Bronchial epithelial cell (primary cell): ENCODE measurements around the gene ATG16L2. TPM values are rescaled to one million over a fixed set of nuclear protein-coding genes. Genes with fewer than 3 reads are reported as not detected.
A peak's percentile ranks its signal among the peaks of the same experiment; 100 is the strongest.

Experiments
- DNase-seq: peaks from one replicate; pipeline ENCODE4 v3.0.0-alpha.2; 2010; ENCODE audit warnings: low read depth
- FAIRE-seq: peaks from 2 replicates; lab custom pipeline; 2011; peaks lifted over from hg19 to GRCh38; lab: Jason Lieb, UNC
- H3K27me3 ChIP-seq: 2 replicates; pipeline ENCODE4 v1.5.1; 2011; ENCODE audit warnings: low read length; ENCODE audit not compliant: control insufficient read depth, insufficient read depth
- H3K36me3 ChIP-seq: 2 replicates; pipeline ENCODE4 v1.5.1; 2011; ENCODE audit warnings: low read length; ENCODE audit not compliant: control insufficient read depth, insufficient read depth
- H3K4me3 ChIP-seq: 2 replicates; pipeline ENCODE4 v1.5.1; 2011; ENCODE audit warnings: mild to moderate bottlenecking, low read depth, low read length, control low read depth
- total RNA-seq: library from RNA; depleted of rRNA; stranded (reverse); fragments of >200 nt; gene quantifications from 2 replicates; pipeline ENCODE4 v1.2.1, GENCODE V29; 2014
- TF ChIP-seq, protein P1 (sequence below): IDR thresholded peaks from 2 replicates; pipeline ENCODE4 v1.5.1; 2011; ENCODE audit warnings: mild to moderate bottlenecking, moderate library complexity, low read length, control low read depth, inconsistent platforms; ENCODE audit not compliant: insufficient read depth, severe bottlenecking

The ATG16L2 gene
- total RNA-seq, 1 donor from 2014 or later: 5.3 TPM

DNA sequence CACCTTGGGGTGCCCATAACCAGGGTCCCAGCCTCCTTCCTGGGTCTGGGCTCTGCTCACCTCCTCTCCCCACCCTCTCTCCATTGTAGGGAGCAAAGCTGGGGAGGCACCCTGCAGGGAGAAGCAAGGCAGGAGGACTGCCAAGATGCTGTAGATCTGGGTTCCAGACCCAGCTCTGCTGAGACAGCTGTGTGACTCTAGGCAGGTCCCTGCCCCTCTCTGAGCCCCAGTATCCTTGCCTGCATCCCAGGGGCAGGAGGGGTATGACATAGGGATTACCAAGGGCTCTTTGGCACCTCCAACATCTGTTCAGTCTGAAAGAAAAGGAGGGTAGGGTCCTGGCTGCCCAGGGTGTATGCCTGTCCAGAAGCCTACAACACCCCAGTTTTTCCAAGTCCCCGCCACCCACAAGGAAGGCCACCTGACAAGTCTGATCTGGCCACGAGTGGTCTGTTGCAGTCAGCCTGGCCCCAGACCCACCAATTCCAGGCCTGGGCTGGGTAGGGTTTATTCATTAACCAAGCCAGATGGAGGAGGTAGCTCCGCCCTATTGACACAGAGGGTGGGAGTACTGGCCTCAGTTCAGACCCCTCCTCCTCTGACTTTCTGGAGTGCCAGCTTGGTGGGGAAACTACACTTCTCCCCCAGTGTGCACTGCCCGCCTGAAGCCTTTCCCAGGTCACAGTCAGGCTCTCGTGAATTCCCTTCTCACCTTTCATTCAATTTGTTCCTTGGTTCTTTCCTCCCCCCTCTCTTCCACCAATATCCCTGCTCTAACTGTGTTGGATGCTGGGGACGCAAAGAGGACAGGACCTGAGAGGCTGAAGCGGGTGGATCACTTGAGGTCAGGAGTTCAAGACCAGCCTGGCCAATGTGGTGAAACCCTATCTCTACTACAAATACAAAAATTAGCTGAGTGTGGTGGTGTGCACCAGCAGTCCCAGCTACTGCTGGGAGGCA lies 35.4 kb upstream of the ATG16L2 start:
- H3K4me3 ChIP-seq: no peak overlapping the region
- DNase-seq (no peak), FAIRE-seq (no peak)
- TF ChIP-seq, protein P1, sequence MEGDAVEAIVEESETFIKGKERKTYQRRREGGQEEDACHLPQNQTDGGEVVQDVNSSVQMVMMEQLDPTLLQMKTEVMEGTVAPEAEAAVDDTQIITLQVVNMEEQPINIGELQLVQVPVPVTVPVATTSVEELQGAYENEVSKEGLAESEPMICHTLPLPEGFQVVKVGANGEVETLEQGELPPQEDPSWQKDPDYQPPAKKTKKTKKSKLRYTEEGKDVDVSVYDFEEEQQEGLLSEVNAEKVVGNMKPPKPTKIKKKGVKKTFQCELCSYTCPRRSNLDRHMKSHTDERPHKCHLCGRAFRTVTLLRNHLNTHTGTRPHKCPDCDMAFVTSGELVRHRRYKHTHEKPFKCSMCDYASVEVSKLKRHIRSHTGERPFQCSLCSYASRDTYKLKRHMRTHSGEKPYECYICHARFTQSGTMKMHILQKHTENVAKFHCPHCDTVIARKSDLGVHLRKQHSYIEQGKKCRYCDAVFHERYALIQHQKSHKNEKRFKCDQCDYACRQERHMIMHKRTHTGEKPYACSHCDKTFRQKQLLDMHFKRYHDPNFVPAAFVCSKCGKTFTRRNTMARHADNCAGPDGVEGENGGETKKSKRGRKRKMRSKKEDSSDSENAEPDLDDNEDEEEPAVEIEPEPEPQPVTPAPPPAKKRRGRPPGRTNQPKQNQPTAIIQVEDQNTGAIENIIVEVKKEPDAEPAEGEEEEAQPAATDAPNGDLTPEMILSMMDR: no peak
- H3K36me3 ChIP-seq: no peaks in the 10 kb centered on the region
- H3K27me3 ChIP-seq: no peaks in the 10 kb centered on the region

- no peak overlapping the region for H3K4me3 ChIP-seq
- no peak for DNase-seq
- no peaks in the 10 kb centered on the region for H3K27me3 ChIP-seq
- H3K36me3 ChIP-seq: no peaks in the 10 kb centered on the region
- TF ChIP-seq, protein P1: no peak
- FAIRE-seq: no peak
These were observed 34.6 kb upstream of the ATG16L2 start for GRCh38 chr11:72779495-72780128.

- peak; percentile 30 for DNase-seq
- H3K36me3 ChIP-seq: no peaks in the 10 kb centered on the region
These were observed 33.7 kb upstream of the ATG16L2 start for GRCh38 chr11:72780296-72781062.

DNA sequence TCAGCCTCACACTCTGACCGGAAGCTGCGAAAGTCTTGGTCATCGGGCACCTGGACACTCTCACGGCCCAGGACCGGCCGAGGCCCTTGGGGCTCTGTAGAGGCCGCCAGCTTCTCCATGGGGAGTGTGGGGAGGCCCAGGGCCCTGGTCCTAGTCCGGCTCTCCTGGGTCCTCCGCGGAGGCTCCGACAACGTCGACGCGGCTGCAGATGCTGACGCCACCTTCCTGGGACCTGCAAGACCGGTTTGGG lies 33.2 kb upstream of the ATG16L2 start:
- peak overlapping the region; percentile 56 for H3K4me3 ChIP-seq
- H3K36me3 ChIP-seq: no peaks in the 10 kb centered on the region
- TF ChIP-seq, protein P1: no peak
- FAIRE-seq (no peak), DNase-seq (peak; percentile 33)
- no peaks in the 10 kb centered on the region for H3K27me3 ChIP-seq

More at GRCh38 chr11:72780296-72781062, 33.7 kb upstream of the ATG16L2 start:
- TF ChIP-seq, protein P1: no peak
- no peak for FAIRE-seq
- no peaks in the 10 kb centered on the region for H3K27me3 ChIP-seq
- H3K4me3 ChIP-seq: peak overlapping the region; percentile 56

- TF ChIP-seq, protein P1: no peak
- H3K4me3 ChIP-seq: peak overlapping the region; percentile 56
- H3K27me3 ChIP-seq: no peaks in the 10 kb centered on the region
- no peak for FAIRE-seq
- DNase-seq: no peak
- no peaks in the 10 kb centered on the region for H3K36me3 ChIP-seq
These were observed 32.7 kb upstream of the ATG16L2 start for GRCh38 chr11:72781313-72782080.
